ENCODE measurements around the gene GALR2. TPM values are rescaled to one million over a fixed set of nuclear protein-coding genes. Genes with fewer than 3 reads are reported as not detected.

GALR2 gene
- total RNA-seq, 1 donor from 2014 or later = not detected

GRCh38 chr17:76088041-76088867 lies 13.7 kb downstream of the GALR2 start:
- peaks cover 44% of the 10 kb centered on the region for H3K36me3 Mint-ChIP-seq (ENCODE audit: low read depth, unreplicated experiment)
- H3K27ac Mint-ChIP-seq (ENCODE audit: unreplicated experiment) = no peak overlapping the region
- no peak for DNase-seq (ENCODE audit: low spot score)
- H3K4me3 Mint-ChIP-seq (ENCODE audit: unreplicated experiment) = no peak overlapping the region
- peaks cover 10% of the 10 kb centered on the region for H3K27me3 Mint-ChIP-seq (ENCODE audit: unreplicated experiment)
- no peaks in the 10 kb centered on the region for H3K9me3 Mint-ChIP-seq (ENCODE audit: unreplicated experiment)
- no peak for TF ChIP-seq CTCF (IDR thresholded peaks at IDR 0.05; ENCODE audit: unreplicated experiment)
- H3K4me1 Mint-ChIP-seq (ENCODE audit: unreplicated experiment) = no peaks in the 10 kb centered on the region

GRCh38 chr17:76088868-76089576 lies 14.4 kb downstream of the GALR2 start:
- H3K27ac Mint-ChIP-seq (ENCODE audit: unreplicated experiment) = no peak overlapping the region
- no peak overlapping the region for H3K4me3 Mint-ChIP-seq (ENCODE audit: unreplicated experiment)
- no peaks in the 10 kb centered on the region for H3K4me1 Mint-ChIP-seq (ENCODE audit: unreplicated experiment)
- TF ChIP-seq CTCF (IDR thresholded peaks at IDR 0.05; ENCODE audit: unreplicated experiment) = no peak
- peaks cover 42% of the 10 kb centered on the region for H3K36me3 Mint-ChIP-seq (ENCODE audit: low read depth, unreplicated experiment)
- H3K9me3 Mint-ChIP-seq (ENCODE audit: unreplicated experiment) = no peaks in the 10 kb centered on the region
- H3K27me3 Mint-ChIP-seq (ENCODE audit: unreplicated experiment) = peaks cover 10% of the 10 kb centered on the region
- no peak for DNase-seq (ENCODE audit: low spot score)

- H3K36me3 Mint-ChIP-seq (ENCODE audit: low read depth, unreplicated experiment) = peaks cover 33% of the 10 kb centered on the region
- no peak for DNase-seq (ENCODE audit: low spot score)
- peaks cover 8% of the 10 kb centered on the region for H3K27me3 Mint-ChIP-seq (ENCODE audit: unreplicated experiment)
These were observed 15.3 kb downstream of the GALR2 start for GRCh38 chr17:76089680-76090516.

GRCh38 chr17:76090517-76091129 lies 16.0 kb downstream of the GALR2 start:
- Mint-ChIP-seq H3K36me3 (ENCODE audit: low read depth, unreplicated experiment) (peaks cover 34% of the 10 kb centered on the region), H3K4me3 (ENCODE audit: unreplicated experiment) (no peak overlapping the region), H3K27me3 (ENCODE audit: unreplicated experiment) (peaks cover 8% of the 10 kb centered on the region), H3K9me3 (ENCODE audit: unreplicated experiment) (no peaks in the 10 kb centered on the region), H3K4me1 (ENCODE audit: unreplicated experiment) (peaks cover 1% of the 10 kb centered on the region), H3K27ac (ENCODE audit: unreplicated experiment) (no peak overlapping the region)
- TF ChIP-seq CTCF (IDR thresholded peaks at IDR 0.05; ENCODE audit: unreplicated experiment) = no peak
- DNase-seq (ENCODE audit: low spot score) = no peak

More at GRCh38 chr17:76089680-76090516, 15.3 kb downstream of the GALR2 start:
- H3K27ac Mint-ChIP-seq (ENCODE audit: unreplicated experiment) = no peak overlapping the region
- no peaks in the 10 kb centered on the region for H3K4me1 Mint-ChIP-seq (ENCODE audit: unreplicated experiment)
- no peak overlapping the region for H3K4me3 Mint-ChIP-seq (ENCODE audit: unreplicated experiment)
- no peak for TF ChIP-seq CTCF (IDR thresholded peaks at IDR 0.05; ENCODE audit: unreplicated experiment)
- H3K9me3 Mint-ChIP-seq (ENCODE audit: unreplicated experiment) = no peaks in the 10 kb centered on the region

Measured in endothelial cell (in vitro differentiated cells).